IPS DF 4.7 (cell line): ENCODE measurements around the gene YKT6.

Experiments
- DNase-seq: peaks from one replicate; pipeline ENCODE4 v3.0.0-alpha.2; 2013; ENCODE audit warnings: low spot score; ENCODE audit errors: extremely low read depth

The YKT6 gene

GRCh38 chr7:44258865-44259546 is 58.2 kb downstream of the YKT6 start:
- DNase-seq, result no peak

- DNase-seq, result no peak
Measured at GRCh38 chr7:44259547-44260457, 59.0 kb downstream of the YKT6 start.

- DNase-seq, result no peak
Measured at GRCh38 chr7:44261240-44261639, 60.5 kb downstream of the YKT6 start.

- DNase-seq, result no peak
Measured at GRCh38 chr7:44262031-44262430, 61.3 kb downstream of the YKT6 start.

- no peak for DNase-seq
Measured at GRCh38 chr7:44263326-44264082, 62.7 kb downstream of the YKT6 start.
